GM18511 (cell line): Measurements from ENCODE around the gene FANCD2.
A peak's percentile ranks its signal among the peaks of the same experiment; 100 is the strongest.
"Not testable (repeated sequence)": the region's sequence is repeated elsewhere in the genome, so short reads cannot be mapped to it uniquely, and the experiment has no call there.

ENCODE experiments used
- ATAC-seq: cut with Tn5 transposase; IDR thresholded peaks from one replicate; pipeline ENCODE4 v1.9.1; 2021; ENCODE audit warnings: mild to moderate bottlenecking, moderate library complexity; ENCODE audit not compliant: unreplicated experiment

The FANCD2 gene

DNA sequence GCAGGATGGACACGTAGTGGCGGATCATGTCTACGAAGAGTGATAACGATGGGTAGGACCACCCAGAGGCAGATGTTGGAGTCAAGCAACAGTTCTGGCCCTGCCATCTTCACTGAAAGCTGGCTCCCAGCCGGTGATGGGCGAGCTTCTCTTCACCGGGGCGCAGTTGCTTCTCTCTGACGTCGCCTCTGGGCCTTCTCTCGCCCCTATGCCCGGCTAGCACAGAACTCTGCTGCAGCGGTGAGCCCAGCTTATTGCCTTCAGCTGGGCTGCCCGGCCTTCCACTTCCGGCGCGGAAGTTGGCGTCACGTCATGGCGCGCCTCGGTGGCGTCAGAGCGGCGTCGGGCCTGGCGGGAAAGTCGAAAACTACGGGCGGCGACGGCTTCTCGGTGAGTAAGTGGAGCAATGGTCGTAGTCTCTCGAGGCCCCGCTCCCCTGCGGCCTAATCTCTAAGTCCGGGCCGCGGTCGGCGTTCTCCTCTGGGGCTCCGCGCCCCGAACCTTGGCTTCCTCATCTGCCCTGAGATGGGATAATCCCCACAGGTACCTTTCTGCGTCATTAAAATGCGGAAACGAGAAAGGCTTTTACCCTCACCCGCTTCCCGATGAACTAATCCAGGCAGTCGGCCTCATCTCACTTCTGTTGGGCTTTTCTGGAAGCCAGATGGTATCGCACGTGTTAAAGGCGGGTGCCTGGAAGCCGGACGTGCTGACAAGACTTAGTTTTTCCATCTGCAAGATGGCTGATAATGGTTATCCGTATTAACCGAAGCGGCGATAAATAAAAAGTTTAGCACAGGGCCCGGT, at the start of gene FANCD2:
Gene FANCD2, plus strand, starts transcription at position 354 of the 807 bp plus-strand sequence. CDS start 2,221 bp downstream, outside the sequence.
- peak; percentile 95 for ATAC-seq

DNA sequence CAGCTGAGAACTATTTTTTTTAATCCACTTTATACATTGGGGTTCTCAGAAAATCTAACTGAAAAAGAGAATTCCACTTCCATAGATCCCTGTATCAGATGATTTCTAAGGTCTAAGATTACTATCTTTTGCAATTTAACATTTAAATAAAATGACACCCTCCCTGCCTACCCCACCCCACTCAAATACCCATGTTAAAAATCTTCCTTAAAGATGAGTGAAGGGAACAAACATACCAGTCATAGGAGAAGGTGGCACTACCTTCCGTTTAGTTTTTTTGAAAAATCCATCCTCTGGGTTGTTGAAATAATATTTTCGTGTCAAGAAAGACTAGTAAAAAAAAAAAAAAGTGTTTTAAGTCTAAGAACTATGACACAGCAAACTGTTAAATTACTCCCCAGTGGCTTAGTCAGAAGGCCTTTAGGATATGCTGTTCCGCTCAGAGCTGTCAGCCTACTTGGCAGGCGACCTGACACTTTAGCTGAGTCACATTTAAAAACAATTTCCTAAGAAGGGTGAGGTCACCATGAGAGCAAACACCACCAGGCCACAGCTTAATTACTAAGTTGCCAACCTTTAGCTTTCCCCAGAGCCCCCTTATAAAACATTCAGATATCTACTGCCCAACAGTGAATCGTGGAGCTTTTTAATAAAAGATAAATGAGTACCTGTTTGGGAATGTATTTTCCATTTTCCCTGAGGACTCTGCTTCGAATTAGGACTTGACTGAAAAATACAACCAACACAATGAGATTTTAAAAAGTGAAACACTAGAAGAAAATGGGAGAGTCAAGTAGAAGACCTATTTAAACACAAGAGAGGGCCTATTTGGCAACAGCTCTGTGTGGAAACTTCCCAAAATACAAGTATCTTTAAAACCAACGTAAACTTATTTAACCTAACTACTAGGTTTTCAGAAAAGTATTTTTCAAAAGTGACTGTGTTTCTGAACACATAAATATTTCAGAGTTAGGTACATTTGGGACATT, 49.2 kb upstream of the FANCD2 start:
- no peak for ATAC-seq

DNA sequence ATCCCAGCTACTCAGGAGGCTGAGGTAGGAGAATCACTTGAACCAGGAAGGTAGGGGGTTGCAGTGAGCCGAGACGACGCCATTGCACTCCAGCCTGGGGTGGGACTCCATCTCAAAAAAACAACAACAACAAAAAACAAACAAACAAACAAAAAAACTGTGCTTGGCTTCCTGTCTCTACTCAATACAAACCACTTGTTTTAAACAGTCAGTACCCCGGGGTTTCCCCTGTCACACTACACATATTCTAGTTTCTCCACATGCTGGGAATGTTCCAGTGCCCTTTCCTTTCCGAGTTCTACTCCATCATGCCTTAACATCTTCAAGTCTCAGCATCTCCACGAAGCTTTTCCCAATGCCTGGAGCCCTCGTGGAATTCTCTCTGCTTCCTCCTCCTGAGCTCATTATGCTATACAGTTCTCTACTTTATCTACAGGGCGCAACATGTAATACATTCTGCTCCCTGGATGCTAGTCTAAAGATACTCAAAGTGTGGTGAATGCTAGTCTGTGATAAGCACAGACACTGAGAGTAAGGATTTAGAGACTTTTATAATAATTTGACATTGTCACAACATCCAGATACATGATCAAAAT, 47.4 kb upstream of the FANCD2 start:
- ATAC-seq: no peak

DNA sequence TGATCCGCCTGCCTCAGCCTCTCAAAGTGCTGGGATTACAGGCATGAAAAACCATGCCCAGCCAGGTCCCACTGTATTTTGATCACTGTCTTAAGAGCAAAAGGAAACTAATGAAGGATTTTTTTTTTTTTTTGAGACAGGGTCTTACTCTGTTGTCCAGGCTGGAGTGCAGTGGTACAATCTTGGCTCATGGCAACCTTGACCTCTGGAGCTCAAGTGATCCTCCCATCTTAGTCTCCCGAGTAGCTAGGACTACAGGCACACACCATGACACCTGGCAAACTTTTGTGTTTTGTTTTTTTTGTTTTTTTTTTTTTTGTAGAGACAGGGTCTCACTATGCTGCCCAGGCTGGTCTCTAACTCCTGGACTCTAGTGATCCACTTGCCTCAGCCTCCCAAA, 46.0 kb upstream of the FANCD2 start:
- no peak for ATAC-seq

DNA sequence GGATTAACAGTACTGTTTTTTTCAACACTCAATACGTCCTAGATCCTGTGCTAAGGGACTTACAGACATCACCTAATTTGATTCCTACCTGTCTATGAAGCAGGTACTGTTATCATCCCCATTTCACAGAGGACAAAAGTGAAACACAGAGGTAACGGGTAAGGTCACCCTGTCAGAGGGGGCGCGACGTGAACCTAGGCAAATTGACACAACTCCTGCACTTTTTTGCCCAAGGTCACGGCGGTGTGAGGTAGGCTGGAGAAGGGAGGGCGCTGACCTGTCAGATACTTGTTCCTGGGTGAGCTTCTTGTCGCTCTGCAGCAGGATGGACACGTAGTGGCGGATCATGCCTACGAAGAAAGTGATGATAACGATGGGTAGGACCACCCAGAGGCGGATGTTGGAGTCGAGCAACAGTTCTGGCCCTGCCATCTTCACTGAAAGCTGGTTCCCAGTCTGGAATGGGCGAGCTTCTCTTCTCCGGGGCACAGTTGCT, 40.0 kb upstream of the FANCD2 start:
- ATAC-seq: peak; percentile 38

DNA sequence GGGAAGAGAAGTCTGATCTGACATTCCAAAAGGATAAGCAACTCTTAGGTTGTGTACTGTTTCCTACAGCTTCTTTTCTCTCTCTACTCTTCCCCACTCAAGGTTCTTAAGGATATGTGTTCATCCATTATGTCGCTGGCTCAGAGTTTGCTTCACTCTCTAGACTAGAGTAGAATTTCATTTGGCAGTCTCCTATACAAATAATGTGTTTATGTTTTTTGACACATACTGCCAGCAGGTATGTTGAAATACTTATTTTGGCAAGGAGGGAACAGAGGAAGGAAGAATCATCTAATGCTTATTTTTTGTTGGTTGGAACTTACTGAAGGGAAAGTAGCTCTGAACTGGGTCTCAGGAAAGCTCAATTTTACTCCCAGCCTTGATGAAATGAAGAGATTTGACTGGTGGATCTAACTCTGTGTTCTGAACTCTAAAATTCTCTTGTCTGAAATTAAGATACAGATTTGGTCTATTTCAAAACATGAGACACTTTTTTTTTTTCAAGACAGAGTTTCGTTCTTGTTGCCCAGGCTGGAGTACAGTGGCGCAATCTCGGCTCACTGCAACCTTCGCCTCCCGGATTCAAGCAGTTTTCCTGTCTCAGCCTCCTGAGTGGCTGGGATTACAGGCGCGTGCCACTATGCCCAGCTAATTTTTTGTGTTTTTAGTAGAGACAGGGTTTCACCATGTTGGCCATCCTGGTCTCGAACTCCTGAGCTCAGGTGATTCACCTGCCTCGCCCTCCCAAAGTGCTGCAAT, 32.0 kb upstream of the FANCD2 start:
- no peak for ATAC-seq

DNA sequence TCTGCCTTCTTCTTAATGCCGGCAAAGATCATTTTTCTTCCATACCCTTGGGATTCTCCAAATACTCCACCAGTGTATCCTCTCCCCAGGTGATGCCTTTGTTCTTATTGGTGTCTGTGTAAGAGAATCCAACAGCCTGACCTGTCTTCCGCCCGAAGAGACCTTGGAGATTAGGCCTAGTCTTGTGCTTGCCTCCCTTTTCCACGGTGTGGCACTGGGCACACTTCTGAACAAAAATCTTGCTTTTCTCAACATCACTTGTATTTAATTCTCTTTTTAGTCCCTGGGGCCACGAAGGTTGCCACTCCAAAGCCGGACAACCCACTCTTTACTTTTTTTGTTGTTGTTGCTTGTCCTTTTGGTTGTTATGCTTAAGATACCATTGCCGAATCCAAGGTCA, 25.6 kb upstream of the FANCD2 start:
- no peak for ATAC-seq

DNA sequence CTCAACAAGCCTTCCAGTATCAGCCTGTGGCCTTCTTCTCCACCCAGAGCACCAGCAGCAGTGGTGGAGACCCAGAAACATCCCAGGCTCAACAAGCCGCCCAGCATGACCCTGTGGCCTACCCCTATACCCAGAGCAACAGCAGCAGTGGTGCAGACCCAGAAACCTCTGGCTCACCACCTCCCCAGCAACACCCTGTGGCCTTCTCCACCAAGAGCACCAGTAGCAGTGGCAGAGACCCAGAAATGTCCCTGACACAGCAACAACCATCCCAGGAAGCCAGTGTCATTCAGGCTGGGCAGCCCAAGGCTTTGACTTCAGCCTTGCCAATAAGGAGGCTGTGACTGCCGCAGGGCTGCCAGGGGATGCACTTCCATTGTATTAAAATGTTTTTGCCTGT, 23.3 kb upstream of the FANCD2 start:
- ATAC-seq: no peak

DNA sequence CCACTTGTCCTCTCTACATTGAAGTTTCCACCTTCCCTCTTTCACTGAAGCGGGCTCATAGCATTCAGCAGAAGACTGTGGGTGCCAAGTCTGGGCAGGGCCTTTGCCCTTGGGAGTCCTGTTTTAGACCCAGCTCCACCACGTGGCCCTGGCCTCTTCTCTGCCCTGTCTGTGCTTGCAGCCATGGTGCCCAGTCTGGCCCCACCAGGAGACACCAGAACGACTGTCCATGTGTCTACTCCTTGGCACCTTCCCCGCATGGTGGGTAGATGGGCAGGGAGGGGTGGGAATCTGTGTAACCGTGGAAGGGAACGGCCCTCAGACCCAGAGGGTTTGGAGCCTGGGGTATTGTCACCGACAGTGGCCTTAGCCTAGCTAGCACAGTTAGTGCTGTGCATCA, 21.7 kb upstream of the FANCD2 start:
- no peak for ATAC-seq

DNA sequence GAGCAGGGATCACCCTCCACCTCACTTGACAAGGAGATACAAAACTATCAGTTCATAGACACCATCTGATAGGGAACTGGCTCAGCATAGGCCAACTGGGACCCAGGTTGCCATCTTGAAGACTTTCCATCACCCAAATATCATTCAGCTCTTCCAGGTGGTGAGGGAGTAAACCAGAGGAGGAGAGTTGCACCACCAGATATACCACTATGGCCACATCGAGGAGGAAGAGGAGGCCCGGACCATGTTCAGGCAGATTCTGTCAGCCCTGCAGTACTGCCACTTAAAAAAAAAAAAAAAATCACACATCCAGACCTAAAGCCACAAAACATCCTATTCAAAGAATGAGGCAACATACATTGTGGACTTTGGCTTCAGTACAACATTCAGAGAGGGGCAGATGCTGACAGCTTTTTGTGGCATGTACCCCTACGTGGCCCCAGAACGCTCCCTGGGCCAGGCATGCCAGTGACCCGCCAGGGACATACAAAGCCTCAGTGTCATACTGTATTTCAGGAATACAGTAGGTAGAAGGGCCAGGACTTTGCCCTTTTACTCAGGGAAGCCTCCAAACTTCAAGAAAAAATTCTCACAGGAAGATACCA, 21.2 kb upstream of the FANCD2 start:
- no peak for ATAC-seq

DNA sequence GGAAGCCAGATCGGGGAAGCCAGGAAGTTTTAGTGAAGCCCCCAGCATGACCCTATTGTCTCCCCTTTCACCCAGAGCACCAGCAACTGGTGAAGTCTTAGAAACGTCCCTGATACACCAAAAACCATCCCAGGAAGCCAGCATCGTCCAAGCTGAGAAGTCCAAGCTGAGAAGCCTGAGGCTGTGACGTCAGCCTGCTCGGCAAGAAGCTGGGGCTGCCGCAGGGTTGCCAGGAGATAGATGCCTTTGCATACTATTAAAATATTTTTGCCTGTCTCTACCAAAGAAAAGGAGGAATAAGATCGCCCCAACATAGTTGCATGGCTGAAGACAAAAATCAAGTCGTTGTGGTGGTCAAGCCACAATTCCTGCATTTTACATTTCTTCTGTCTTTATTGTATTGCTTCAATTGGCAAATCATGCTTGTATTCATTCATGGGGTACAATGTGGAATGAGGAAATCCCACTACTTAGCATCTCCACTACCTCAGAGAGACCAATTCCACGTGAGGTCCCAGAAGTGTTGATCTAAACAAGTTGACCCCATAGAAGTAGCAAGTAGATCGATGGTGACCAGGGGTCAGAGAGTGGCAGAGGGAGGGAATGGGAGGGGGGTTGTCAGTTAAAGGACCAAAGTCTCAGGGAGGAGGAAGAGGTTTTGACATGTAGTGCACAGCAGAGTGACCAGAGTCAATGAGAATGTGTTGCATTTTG, 20.0 kb upstream of the FANCD2 start:
- ATAC-seq: no peak

DNA sequence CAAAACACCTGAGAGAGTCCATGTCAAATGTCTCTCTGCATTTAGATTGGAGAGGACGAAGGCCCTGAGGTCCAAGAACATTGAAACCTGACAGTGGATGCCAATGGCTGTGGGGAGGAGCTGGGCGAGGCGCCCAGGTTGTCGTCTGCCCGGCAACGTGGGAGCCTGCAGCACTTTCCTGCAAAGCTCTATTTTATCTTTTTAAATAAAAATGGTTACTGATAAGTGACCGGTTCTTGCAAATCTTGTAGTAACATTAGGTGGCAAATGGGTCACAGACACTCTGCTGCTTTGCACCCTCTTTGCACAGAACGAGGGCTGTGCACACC, 19.5 kb upstream of the FANCD2 start:
- ATAC-seq: no peak

DNA sequence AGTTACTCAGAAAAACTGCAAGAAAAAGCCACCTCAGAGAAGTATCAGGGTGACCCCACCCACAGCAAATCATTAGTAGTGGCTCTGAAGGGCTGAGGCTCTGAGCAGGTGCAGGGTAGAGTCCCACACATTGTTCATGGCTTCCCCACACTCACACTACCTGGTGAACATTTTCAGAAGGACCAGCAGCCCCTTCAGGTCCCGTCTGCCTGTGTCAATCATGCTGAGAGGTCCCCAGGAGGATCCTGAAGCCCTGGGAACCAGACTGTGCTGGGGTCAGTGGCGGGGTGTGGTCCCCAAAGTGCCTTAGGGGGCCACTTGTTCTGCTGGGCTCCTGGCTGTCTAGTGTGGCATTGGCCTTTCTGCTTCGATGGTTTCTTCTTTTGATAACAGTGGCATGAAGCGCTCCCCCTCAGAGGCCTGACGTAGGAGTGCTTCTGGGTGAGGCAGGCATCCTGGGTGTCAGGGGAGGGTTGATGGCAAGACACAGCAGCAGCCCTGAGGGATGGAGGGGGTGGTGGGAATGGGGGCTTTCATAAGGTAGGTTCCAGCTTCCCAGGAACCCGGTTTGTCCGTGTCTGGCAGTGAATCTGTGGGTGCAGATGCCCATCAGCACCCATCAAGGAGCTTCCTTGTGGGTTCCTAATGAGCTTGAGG, 19.0 kb upstream of the FANCD2 start:
- ATAC-seq: no peak

DNA sequence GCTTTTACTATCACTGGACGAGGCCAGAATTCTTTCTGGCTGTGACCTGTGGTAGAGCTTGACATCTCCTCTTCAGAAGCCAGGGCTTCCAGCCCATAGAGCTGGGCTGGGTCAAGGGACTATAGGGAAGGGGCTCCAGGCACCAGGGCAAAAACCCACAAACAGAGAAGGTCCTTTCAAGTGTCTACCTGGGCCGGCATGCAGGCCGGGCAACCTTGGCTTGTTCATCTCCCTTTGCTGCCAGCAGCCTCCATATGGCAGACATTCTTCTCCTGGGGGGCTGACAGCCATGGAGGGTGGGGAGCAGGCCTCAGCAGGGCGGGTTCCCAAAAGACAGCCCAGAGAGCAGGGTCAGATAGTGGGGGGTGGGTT, 18.0 kb upstream of the FANCD2 start:
- not testable (repeated sequence) for ATAC-seq

DNA sequence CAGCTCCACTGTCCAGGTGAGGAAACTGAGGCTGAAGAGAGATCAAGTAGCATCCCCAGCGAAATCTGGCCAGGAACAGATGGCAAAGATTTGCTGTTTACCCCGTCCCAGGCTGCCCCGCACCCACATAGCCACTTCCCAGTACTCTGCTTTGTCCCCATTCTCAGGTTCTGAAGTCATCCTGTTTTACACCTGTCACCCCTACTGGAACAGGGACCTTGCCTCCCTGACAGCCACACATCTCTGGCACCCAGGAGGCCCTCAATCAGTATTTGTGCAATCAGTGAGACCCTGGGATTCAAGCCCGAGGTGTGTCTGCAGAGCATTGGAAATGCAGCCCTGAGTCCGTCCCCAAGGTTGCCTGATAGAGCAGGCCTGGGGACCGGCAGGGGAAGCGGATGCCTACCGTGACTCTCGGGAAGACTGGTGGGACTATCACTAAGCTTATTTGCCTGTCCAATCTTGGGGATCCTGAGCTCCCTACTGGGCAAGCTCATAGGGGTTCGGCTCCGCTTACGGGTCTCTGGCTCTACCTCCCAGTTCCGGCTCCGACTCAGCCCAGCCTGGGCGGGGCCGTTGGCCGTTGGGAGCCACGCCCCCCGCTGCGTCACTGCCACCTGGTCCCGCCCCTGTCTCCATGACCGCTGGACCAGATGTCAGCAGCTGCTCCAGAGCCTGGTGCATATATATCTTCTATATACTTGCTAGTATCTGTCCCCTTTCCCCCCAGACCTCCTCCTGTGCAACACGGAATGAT, 17.5 kb upstream of the FANCD2 start:
- peak; percentile 48 for ATAC-seq

DNA sequence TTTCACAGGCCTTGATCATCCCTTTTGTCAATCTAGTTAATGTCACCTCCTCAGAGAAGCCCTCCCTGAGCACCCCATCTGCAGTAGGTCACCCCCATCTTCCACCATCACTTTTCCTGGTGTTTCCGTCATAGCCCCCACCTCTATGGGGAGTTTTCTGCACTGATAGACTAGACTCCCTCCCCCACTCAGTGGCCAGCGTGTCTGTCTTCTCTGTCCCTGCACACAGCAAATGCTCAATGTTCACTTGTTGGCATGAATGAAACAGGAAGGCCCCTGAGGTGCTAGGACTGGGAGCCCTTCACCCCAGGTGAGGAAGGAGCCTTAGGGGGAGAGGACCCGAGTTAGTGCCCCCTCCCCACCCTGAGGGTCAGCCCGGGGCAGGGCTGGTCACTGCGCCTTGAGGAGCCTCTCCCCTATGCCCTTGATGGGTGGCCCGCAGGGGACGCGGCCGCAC, 15.8 kb upstream of the FANCD2 start:
- peak; percentile 5 for ATAC-seq

DNA sequence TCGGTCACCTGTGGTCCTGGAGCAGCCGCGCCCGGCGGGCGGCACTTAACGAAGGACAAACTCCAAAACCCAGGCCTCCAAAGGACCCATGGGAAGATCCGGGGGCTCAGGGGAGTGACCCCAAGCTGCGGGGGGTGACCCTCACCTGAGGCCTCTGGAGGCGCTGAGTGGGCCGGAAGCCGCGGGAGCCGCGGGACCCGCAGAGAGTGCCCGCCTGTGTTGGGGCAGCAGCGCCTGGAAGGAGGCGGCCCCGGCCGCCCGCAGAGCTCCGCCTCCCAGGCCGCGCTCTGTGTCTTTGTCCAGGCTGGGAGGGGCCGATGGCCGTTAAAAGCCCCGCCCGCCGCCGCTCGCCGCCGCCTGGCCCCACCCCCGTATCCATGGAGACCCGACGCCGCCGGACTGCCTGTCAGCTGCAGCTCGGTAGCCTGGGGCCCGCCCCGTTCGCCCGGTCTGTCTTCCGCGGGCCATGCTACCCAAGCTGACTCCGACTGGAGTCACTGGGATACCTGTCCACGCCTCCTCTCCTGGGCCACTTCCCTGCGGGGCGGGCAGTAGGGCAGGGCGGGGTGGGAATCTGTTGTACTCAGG, 15.3 kb upstream of the FANCD2 start:
- ATAC-seq: peak; percentile 94

DNA sequence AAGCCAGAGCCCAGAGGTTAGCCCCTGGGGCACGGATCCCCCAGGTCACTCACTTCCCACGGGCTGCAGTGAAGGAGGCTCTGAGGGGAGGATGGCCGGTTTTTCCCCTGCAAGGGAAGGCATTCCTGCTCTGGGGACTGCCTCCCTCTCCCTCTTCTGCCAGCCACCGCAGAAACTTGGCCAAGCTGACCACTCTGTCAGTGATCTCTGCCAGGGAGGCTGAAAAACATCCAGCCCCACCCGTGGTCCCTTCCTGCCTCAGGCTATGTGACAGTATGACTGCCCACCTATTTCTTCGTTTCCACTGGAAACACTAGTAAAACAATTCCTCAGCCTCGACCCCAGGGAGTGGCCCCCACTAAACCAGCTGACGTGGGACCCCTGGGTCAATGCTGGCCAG, 14.6 kb upstream of the FANCD2 start:
- no peak for ATAC-seq
